PC-9 (cell line): ENCODE measurements around the gene MYO16. TPM values are rescaled to one million over a fixed set of nuclear protein-coding genes. Genes with fewer than 3 reads are reported as not detected.

Experiments used
- BruUV-seq: library from RNA; stranded (reverse); fragments of 400-500 nt; replicated peaks from 2 replicates; lab custom pipeline; 2021; lab: Mats Ljungman, UMichigan
- CTCF ChIA-PET: fragments of 300-600 bp; sonication (Branson Sonifier 250); formaldehyde crosslinking; loops from one replicate; lab custom pipeline; 2022; ENCODE audit warnings: antibody characterized with exemption; lab: Charles Lee
- POLR2A ChIA-PET: fragments of 300-600 bp; sonication (Branson Sonifier 250); formaldehyde crosslinking; loops from one replicate; lab custom pipeline; 2022; ENCODE audit warnings: antibody characterized with exemption; ENCODE audit not compliant: unreplicated experiment; lab: Charles Lee
- DNase-seq, 2 experiments: peaks; one replicate each; pipeline versions ENCODE4 v3.0.0 to v3.0.0-alpha.2; 2015 to 2022; ENCODE audit warnings: mixed read lengths in 1 of 2
- H2AFZ ChIP-seq: fragments of 200-600 bp; sonication (generic); 2 replicates; pipeline ENCODE4 v1.8.1; 2017; ENCODE audit warnings: antibody characterized with exemption
- H3F3A ChIP-seq: fragments of 200-600 bp; sonication (generic); 2 replicates; pipeline ENCODE4 v1.8.1; 2017; ENCODE audit warnings: antibody characterized with exemption, mild to moderate bottlenecking, low read depth; ENCODE audit not compliant: insufficient read depth
- H3K27ac ChIP-seq: fragments of 200-600 bp; sonication (generic); 2 replicates; pipeline ENCODE4 v1.6.1; 2016; ENCODE audit warnings: mixed run types
- H3K27me3 ChIP-seq: fragments of 200-600 bp; sonication (generic); 2 replicates; pipeline ENCODE4 v1.6.1; 2016; ENCODE audit warnings: low read depth, mixed run types; ENCODE audit not compliant: insufficient read depth
- H3K36me3 ChIP-seq: fragments of 200-600 bp; sonication (generic); 2 replicates; pipeline ENCODE4 v1.6.1; 2016; ENCODE audit warnings: low read depth, mixed run types
- H3K4me1 ChIP-seq: fragments of 200-600 bp; sonication (generic); replicated peaks from 2 replicates; pipeline ENCODE4 v1.6.1; 2016; ENCODE audit warnings: mixed run types; ENCODE audit not compliant: insufficient read depth
- H3K4me2 ChIP-seq: fragments of 200-600 bp; sonication (generic); 2 replicates; pipeline ENCODE4 v1.6.1; 2017; ENCODE audit warnings: mixed run types
- H3K4me3 ChIP-seq: fragments of 200-600 bp; sonication (generic); 2 replicates; pipeline ENCODE4 v1.6.1; 2016; ENCODE audit warnings: mixed run types
- H3K79me2 ChIP-seq: fragments of 200-600 bp; sonication (generic); 2 replicates; pipeline ENCODE4 v1.6.1; 2017; ENCODE audit warnings: low read depth, mixed run types
- H3K9me2 ChIP-seq: fragments of 200-600 bp; sonication (generic); 2 replicates; pipeline ENCODE4 v1.8.1; 2017; ENCODE audit warnings: mild to moderate bottlenecking; ENCODE audit not compliant: insufficient read depth
- H3K9me3 ChIP-seq: fragments of 200-600 bp; sonication (generic); 2 replicates; pipeline ENCODE4 v1.8.1; 2016; ENCODE audit warnings: low read depth; ENCODE audit not compliant: insufficient read depth
- H4K20me1 ChIP-seq: fragments of 200-600 bp; sonication (generic); 2 replicates; pipeline ENCODE4 v1.8.1; 2017; ENCODE audit not compliant: insufficient read depth
- EZH2 ChIP-seq: fragments of 200-600 bp; sonication (generic); IDR thresholded peaks from 2 replicates; pipeline ENCODE4 v1.8.0; 2017; ENCODE audit warnings: antibody characterized with exemption, low read depth
- intact Hi-C: fragments of 100-400 bp; cut with micrococcal nuclease; formaldehyde crosslinking; loops from one replicate; pipeline ENCODE4 v1.10.0; 2022; ENCODE audit not compliant: unreplicated experiment
- total RNA-seq: library from RNA; stranded (reverse); gene quantifications from 2 replicates; pipeline ENCODE4 v1.2.3, GENCODE V29; 2021
- TF ChIP-seq, protein P1 (sequence below): fragments of 200-600 bp; sonication (generic); conservative IDR thresholded peaks from 2 replicates; pipeline ENCODE4 v1.6.1; 2017; ENCODE audit warnings: mixed run types, antibody characterized with exemption, mild to moderate bottlenecking, moderate library complexity

The MYO16 gene
- total RNA-seq, 1 experiment from 2014 or later, result 0.59 TPM

DNA sequence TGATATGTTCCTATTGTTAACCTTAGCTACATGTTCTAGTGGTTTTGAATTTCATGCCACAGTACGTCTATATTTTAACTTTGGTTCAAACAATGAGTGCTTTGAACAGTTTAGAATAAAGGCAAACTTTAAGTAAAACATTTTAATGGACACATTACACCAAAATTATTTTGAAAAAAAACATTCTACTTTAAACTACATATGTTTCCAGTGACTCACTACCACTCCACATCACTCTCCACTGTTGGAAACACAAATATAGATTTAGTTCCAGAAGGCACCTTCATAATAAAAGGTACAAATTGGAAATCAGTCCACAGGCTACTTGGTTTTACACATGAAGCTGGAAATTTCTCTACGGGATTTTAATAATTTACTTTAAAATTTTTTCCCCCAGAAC is 373.5 kb downstream of the MYO16 start:
- no peaks in the 10 kb centered on the region for H3K9me3 ChIP-seq
- H3K9me2 ChIP-seq, result no peaks in the 10 kb centered on the region
- H3F3A ChIP-seq, result no peaks in the 10 kb centered on the region
- H2AFZ ChIP-seq, result no peak overlapping the region
- H4K20me1 ChIP-seq, result no peaks in the 10 kb centered on the region
- CTCF ChIA-PET, result no interaction called here
- no peaks in the 10 kb centered on the region for H3K79me2 ChIP-seq
- intact Hi-C loops, result no loop called here
- TF ChIP-seq EZH2, result no peak
- TF ChIP-seq, protein P1, sequence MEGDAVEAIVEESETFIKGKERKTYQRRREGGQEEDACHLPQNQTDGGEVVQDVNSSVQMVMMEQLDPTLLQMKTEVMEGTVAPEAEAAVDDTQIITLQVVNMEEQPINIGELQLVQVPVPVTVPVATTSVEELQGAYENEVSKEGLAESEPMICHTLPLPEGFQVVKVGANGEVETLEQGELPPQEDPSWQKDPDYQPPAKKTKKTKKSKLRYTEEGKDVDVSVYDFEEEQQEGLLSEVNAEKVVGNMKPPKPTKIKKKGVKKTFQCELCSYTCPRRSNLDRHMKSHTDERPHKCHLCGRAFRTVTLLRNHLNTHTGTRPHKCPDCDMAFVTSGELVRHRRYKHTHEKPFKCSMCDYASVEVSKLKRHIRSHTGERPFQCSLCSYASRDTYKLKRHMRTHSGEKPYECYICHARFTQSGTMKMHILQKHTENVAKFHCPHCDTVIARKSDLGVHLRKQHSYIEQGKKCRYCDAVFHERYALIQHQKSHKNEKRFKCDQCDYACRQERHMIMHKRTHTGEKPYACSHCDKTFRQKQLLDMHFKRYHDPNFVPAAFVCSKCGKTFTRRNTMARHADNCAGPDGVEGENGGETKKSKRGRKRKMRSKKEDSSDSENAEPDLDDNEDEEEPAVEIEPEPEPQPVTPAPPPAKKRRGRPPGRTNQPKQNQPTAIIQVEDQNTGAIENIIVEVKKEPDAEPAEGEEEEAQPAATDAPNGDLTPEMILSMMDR, result no peak
- no peak overlapping the region for H3K4me2 ChIP-seq
- H3K27ac ChIP-seq, result no peak overlapping the region
- H3K36me3 ChIP-seq, result no peaks in the 10 kb centered on the region
- POLR2A ChIA-PET, result no interaction called here
- no peaks in the 10 kb centered on the region for H3K4me1 ChIP-seq
- BruUV-seq, result no TSS peak
- no peak for DNase-seq
- H3K27me3 ChIP-seq, result no peaks in the 10 kb centered on the region
- no peak overlapping the region for H3K4me3 ChIP-seq

DNA sequence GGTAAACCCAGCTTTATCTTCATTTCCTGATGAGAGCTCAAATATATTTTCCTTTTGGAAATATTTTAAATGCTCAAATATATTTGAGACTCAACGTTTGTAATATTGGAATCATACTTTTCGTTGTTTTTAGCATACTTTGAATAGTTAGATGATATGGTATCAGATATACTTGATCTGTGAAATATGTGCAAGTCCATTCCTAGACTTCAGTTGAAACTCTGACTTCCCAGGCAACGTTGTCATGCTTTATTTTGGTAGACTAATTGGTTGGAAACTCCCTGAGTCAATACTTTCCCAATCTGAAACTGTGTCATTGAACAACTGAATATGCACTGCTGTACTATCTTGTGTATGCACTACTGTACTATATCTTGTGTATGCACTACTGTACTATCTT is 378.5 kb downstream of the MYO16 start:
- ChIA-PET CTCF (no interaction called here), POLR2A (no interaction called here)
- Histone ChIP-seq H3K27me3 (no peaks in the 10 kb centered on the region), H3K4me3 (no peak overlapping the region), H2AFZ (no peak overlapping the region), H3K9me2 (0 out of 2 replicates have a peak, but pooled peaks cover 5% of the 10 kb centered on the region), H3K4me1 (no peaks in the 10 kb centered on the region), H3K9me3 (no peaks in the 10 kb centered on the region), H4K20me1 (no peaks in the 10 kb centered on the region), H3K27ac (no peak overlapping the region), H3K4me2 (no peak overlapping the region), H3F3A (no peaks in the 10 kb centered on the region), H3K36me3 (no peaks in the 10 kb centered on the region), H3K79me2 (no peaks in the 10 kb centered on the region)
- BruUV-seq, result no TSS peak
- intact Hi-C loops, result no loop called here
- no peak for DNase-seq
- TF ChIP-seq, protein P1, result no peak
- no peak for TF ChIP-seq EZH2

GRCh38 chr13:109009756-109010155 is 380.3 kb downstream of the MYO16 start:
- ChIA-PET POLR2A (no interaction called here), CTCF (no interaction called here)
- H3K27ac ChIP-seq, result no peak overlapping the region
- H3F3A ChIP-seq, result no peaks in the 10 kb centered on the region
- no peaks in the 10 kb centered on the region for H3K36me3 ChIP-seq
- no peaks in the 10 kb centered on the region for H3K4me1 ChIP-seq
- no peaks in the 10 kb centered on the region for H3K79me2 ChIP-seq
- H4K20me1 ChIP-seq, result no peaks in the 10 kb centered on the region
- no peak for TF ChIP-seq EZH2
- TF ChIP-seq, protein P1, result no peak
- intact Hi-C loops, result no loop called here
- H3K9me3 ChIP-seq, result no peaks in the 10 kb centered on the region; the same call in 1 of the 2 replicates
- H2AFZ ChIP-seq, result no peak overlapping the region
- no peak for DNase-seq
- no peak overlapping the region for H3K4me2 ChIP-seq
- H3K9me2 ChIP-seq, result 0 out of 2 replicates have a peak, but pooled peaks cover 5% of the 10 kb centered on the region
- BruUV-seq, result no TSS peak
- H3K27me3 ChIP-seq, result no peaks in the 10 kb centered on the region
- no peak overlapping the region for H3K4me3 ChIP-seq
